HG02840 (cell line): ENCODE data around the gene OR2V2.

Experiments
- ATAC-seq: cut with Tn5 transposase; IDR thresholded peaks from one replicate; pipeline ENCODE4 v1.9.1; 2021; ENCODE audit warnings: mild to moderate bottlenecking, moderate library complexity, moderate number of reproducible peaks; ENCODE audit not compliant: unreplicated experiment, low FRiP score

Gene OR2V2

DNA sequence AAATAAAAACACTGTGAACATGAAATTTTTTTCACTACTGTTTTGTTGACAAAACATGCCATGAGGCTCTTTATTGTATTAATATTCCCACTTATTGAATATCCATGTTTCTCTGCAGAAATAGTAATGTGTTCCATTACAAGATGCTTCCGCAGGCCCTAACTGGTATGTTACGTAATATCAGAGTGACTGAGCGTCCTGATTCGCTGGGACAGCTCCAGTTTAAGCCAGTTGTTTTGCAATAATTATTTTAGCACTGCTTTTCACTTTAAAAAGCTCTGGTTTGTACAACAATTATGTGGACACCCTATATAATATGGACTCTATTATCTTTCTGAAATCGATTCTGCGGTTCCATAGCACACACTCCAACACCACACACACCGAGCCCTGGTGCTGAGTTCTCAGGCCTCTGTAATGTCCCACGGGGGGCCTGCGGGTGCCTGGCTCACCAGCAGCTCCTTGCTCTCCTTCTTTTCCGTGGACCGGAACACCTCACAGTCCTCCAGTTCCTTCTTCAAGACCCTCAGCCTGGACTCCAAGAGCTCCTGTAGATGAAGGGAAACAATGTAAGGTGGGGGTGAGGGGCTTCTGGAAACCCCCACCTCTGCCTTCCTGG lies 55.8 kb downstream of the OR2V2 start:
- ATAC-seq = no peak

GRCh38 chr5:181203777-181204112 lies 56.4 kb downstream of the OR2V2 start:
- no peak for ATAC-seq

GRCh38 chr5:181204113-181204825 lies 56.9 kb downstream of the OR2V2 start:
- ATAC-seq = no peak

DNA sequence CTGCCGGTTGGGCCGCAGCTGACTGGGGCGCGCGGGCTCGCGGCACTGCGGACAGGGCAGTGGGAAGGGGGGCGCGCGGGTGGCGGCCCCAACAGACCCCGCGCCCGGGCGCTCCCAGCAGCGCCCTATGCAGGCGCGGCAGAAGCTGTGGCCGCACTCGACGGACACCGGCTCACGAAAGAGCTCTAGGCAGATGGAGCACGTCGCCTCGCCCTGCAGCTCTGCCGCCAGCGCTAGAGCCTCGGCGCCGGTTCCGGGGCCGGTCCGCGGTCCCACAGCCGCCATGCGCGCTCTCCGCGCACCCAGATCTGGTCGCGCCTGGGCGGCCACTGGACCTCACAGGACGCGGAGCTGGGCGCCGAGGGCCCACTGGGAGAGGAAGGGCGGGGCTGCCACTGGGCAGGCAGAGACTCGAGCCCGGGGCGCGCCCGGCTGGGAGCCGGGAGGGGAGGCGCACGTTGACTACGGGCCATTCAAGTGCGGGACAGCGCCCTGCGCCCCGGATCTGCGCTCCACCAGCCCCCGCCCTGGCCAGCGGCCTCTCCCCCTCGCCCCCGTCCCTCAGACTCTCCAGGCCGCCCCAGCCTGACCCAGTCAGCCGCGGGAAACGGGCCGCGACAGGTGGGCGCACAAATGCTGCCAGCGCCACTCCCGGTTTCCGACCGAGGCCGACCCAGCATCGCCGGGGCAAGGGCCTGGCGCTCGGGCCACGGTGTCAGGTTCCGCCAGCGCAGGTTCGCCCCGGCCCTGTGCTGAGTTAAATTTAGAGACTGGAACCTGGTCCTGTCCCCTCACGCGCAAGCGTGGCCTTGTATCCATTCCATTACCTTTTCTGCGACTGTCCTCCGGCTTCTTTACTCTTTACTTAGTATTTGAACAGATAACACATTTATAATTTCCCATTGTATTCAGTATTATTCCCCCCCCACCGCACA lies 57.7 kb downstream of the OR2V2 start, which contains the start of gene TRIM7:
TRIM7 (minus strand) TSS at position 371 of the 935 bp plus-strand sequence; CDS start at position 285, 86 bp downstream.
- no peak for ATAC-seq

- ATAC-seq = no peak
Observed at GRCh38 chr5:181205761-181206649, 58.6 kb downstream of the OR2V2 start.

DNA sequence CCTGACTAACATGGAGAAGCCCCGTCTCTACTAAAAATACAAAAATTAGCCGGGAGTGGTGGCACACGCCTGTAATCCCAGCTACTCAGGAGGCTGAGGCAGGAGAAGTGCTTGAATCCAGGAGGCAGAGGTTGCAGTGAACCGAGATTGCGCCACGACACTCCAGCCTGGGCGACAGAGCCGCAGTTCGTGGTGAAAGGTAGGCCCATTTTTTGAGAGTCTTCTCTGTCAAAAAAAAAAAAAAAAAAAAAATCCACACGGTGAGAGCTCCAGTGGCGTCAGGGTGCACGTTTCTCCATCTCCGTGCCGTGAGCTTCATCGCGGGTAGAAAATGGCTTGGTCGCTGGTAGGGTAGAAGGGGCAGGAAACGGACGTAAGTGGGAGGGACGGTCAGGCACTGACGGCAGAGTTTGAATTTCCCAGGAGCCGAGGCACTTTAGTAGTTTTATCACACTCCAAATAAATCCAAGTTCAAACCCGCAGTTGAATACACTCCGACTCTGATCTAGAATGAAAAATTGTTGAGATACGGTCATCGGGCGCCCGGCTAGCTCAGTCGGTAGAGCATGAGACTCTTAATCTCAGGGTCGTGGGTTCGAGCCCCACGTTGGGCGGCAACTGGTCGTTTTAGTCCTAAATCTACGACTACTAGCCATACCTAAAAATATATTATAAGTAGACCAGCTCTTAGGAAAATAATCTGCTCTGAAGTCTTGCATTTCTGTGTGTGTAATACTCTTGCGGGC lies 60.0 kb downstream of the OR2V2 start:
- no peak for ATAC-seq

DNA sequence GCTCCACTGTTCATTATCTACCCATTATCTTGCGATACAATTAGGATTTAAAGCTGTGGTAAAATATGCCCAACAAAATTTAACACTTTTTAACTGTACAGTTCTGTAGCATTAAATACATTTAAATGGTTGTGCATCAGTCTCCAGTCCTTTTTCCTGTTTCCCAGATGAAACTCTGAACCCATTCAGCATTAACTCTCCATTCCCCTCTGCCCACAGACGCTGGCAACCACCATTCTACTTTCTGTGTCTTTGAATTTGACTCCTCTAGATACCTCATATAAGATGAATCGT lies 60.5 kb downstream of the OR2V2 start:
- no peak for ATAC-seq
